ENCODE measurements around the gene TMEM233.

Gene TMEM233

GRCh38 chr12:119689935-119690500 lies 96.4 kb downstream of the TMEM233 start:
- Mint-ChIP-seq H3K27ac (ENCODE audit: low read depth) (peak overlapping the region; percentile 16), H3K9me3 (no peaks in the 10 kb centered on the region), H3K4me1 (no peaks in the 10 kb centered on the region), H3K36me3 (ENCODE audit: insufficient read depth) (no peaks in the 10 kb centered on the region), H3K27me3 (no peaks in the 10 kb centered on the region), H3K4me3 (no peak overlapping the region)
- no peak for DNase-seq (ENCODE audit: low spot score in 2 of 2)
- no peak for ATAC-seq (replicated peaks; ENCODE audit: extremely low read depth, poor library complexity, severe bottlenecking)

- no peaks in the 10 kb centered on the region for H3K9me3 Mint-ChIP-seq
- no peaks in the 10 kb centered on the region for H3K27me3 Mint-ChIP-seq
- H3K36me3 Mint-ChIP-seq (ENCODE audit: insufficient read depth) = no peaks in the 10 kb centered on the region
- no peak for ATAC-seq (replicated peaks; ENCODE audit: extremely low read depth, poor library complexity, severe bottlenecking)
- no peak overlapping the region for H3K4me3 Mint-ChIP-seq
- no peaks in the 10 kb centered on the region for H3K4me1 Mint-ChIP-seq
- no peak for DNase-seq (ENCODE audit: low spot score in 2 of 2)
- H3K27ac Mint-ChIP-seq (ENCODE audit: low read depth) = no peak overlapping the region
Measured at GRCh38 chr12:119691202-119691810, 97.7 kb downstream of the TMEM233 start.

- H3K36me3 Mint-ChIP-seq (ENCODE audit: insufficient read depth) = no peaks in the 10 kb centered on the region
- DNase-seq (ENCODE audit: low spot score in 2 of 2) (no peak), ATAC-seq (replicated peaks; ENCODE audit: extremely low read depth, poor library complexity, severe bottlenecking) (no peak)
- no peaks in the 10 kb centered on the region for H3K4me1 Mint-ChIP-seq
- H3K27me3 Mint-ChIP-seq = no peaks in the 10 kb centered on the region
- no peak overlapping the region for H3K27ac Mint-ChIP-seq (ENCODE audit: low read depth)
- no peak overlapping the region for H3K4me3 Mint-ChIP-seq
- no peaks in the 10 kb centered on the region for H3K9me3 Mint-ChIP-seq
Measured at GRCh38 chr12:119692410-119692809, 98.8 kb downstream of the TMEM233 start.

Data from central memory CD8-positive, alpha-beta T cell (primary cell).